GM12864 (cell line): ENCODE measurements around the gene ZNF177.

Experiments used
- DNase-seq: peaks from one replicate; pipeline ENCODE4 v3.0.0-alpha.2; 2011; ENCODE audit warnings: low read depth
- H3K4me3 ChIP-seq: 2 replicates; pipeline ENCODE4 v1.5.1; 2011; ENCODE audit warnings: mild to moderate bottlenecking, low read depth, low read length, control low read depth
- CTCF ChIP-seq: IDR thresholded peaks from 2 replicates; pipeline ENCODE4 v1.5.1; 2011; ENCODE audit warnings: low read depth, mild to moderate bottlenecking, moderate library complexity, low read length, control low read depth, inconsistent platforms; ENCODE audit errors: missing control alignments

Gene ZNF177

GRCh38 chr19:9427941-9428340 is 65.1 kb downstream of the ZNF177 start:
- no peak for DNase-seq
- TF ChIP-seq CTCF, result no peak
- no peak overlapping the region for H3K4me3 ChIP-seq

DNA sequence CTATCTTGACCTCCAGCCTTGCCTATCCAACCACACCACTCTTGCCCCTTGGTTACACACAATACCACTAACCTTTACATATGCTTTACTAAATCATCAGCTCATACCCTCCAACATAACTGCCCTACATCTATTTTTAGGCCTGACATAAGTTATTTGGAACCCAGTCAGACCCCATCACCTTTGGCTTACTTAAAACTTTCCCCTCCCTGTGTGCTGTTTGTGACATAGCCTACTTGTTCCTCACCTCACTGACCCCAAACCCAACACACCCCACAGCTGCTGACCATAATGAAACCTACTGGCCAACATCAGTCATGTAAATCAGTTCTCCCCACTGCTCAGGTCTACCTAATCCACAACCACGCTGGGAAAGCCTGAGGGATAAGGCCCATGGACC is 67.6 kb downstream of the ZNF177 start:
- no peak for DNase-seq
- TF ChIP-seq CTCF, result no peak
- no peak overlapping the region for H3K4me3 ChIP-seq

- no peak for DNase-seq
Observed at GRCh38 chr19:9431475-9431874, 68.7 kb downstream of the ZNF177 start.

More at GRCh38 chr19:9431475-9431874, 68.7 kb downstream of the ZNF177 start:
- TF ChIP-seq CTCF, result peak; percentile 67
- no peak overlapping the region for H3K4me3 ChIP-seq
